B cell (primary cell): ENCODE results near the gene CLDN6. TPM values are rescaled to one million over a fixed set of nuclear protein-coding genes. Genes with fewer than 3 reads are reported as not detected.

Source experiments
- ATAC-seq: fragments of 200-7000 bp; cut with Tn5 transposase; one replicate; pipeline ENCODE4 v1.10.0; 2021; ENCODE audit warnings: low read depth, mild to moderate bottlenecking, moderate number of reproducible peaks, moderate library complexity
- CTCF ChIA-PET: fragments of 350-600 bp; sonication (Branson Sonifier 250); formaldehyde crosslinking; loops from one replicate; lab custom pipeline; 2021; ENCODE audit warnings: antibody characterized with exemption, inconsistent platforms; lab: Charles Lee
- POLR2A ChIA-PET: fragments of 350-600 bp; sonication (Branson Sonifier 250); formaldehyde crosslinking; loops from one replicate; lab custom pipeline; 2021; ENCODE audit warnings: antibody characterized with exemption; lab: Charles Lee
- DNase-seq: peaks from one replicate; pipeline ENCODE4 v3.0.0; 2013
- H2AFZ ChIP-seq: 2 replicates; pipeline ENCODE4 v1.6.1; 2012; ENCODE audit warnings: mild to moderate bottlenecking, low read depth, low read length; ENCODE audit not compliant: insufficient read depth, poor library complexity, severe bottlenecking
- H3K27ac ChIP-seq, 2 donors: 1 replicate in 1 of 2; 2 replicates in 1 of 2; pipeline ENCODE4 v1.5.1; 2012 to 2013; ENCODE audit warnings: low read length in 2 of 2, mild to moderate bottlenecking in 2 of 2, moderate library complexity in 1 of 2
- H3K27me3 ChIP-seq, 4 experiments: fragments of 200-600 bp in 1 of 4; sonication (generic) in 1 of 4; replicated peaks in 1 of 4; 1 replicate in 2 of 4; 2 replicates in 2 of 4; pipeline versions ENCODE4 v1.6.1 to v1.7.0; 2013 to 2016; ENCODE audit warnings: low read length in 3 of 4, mild to moderate bottlenecking in 2 of 4, mixed read lengths in 1 of 4, moderate library complexity in 1 of 4; ENCODE audit not compliant: insufficient read depth in 4 of 4, control insufficient read depth in 3 of 4; ENCODE audit errors: control extremely low read depth in 1 of 4
- H3K36me3 ChIP-seq, 2 experiments: replicated peaks in 1 of 2; 1 replicate in 1 of 2; 2 replicates in 1 of 2; pipeline versions ENCODE4 v1.6.1 to v1.7.1; 2013; ENCODE audit warnings: low read length in 1 of 2; ENCODE audit not compliant: insufficient read depth in 2 of 2, control insufficient read depth in 1 of 2; ENCODE audit errors: control extremely low read depth in 1 of 2, extremely low read depth in 1 of 2
- H3K4me1 ChIP-seq, 2 donors: fragments of 200-600 bp in 1 of 2; sonication (generic) in 1 of 2; 1 replicate in 1 of 2; 2 replicates in 1 of 2; pipeline versions ENCODE4 v1.5.1 to v1.6.1; 2013 to 2017; ENCODE audit warnings: low read length in 2 of 2; ENCODE audit not compliant: control insufficient read depth in 2 of 2, insufficient read depth in 2 of 2
- H3K4me2 ChIP-seq: replicated peaks from 2 replicates; pipeline ENCODE3; 2012; ENCODE audit warnings: mild to moderate bottlenecking, low read depth, low read length; ENCODE audit not compliant: poor library complexity, severe bottlenecking
- H3K4me3 ChIP-seq, 5 experiments: fragments of 200-600 bp in 1 of 5; sonication (generic) in 1 of 5; 1 replicate in 3 of 5; 2 replicates in 2 of 5; pipeline versions ENCODE4 v1.5.1 to v1.7.0; 2011 to 2016; ENCODE audit warnings: low read length in 4 of 5, mild to moderate bottlenecking in 4 of 5, low read depth in 2 of 5, control low read depth in 1 of 5, moderate library complexity in 1 of 5; ENCODE audit not compliant: insufficient read depth in 1 of 5; ENCODE audit errors: control extremely low read depth in 1 of 5, extremely low read depth in 1 of 5
- H3K79me2 ChIP-seq: fragments of 200-600 bp; sonication (generic); one replicate; pipeline ENCODE4 v1.6.0; 2016; ENCODE audit warnings: low read length; ENCODE audit not compliant: control insufficient read depth, insufficient read depth
- H3K9ac ChIP-seq: fragments of 200-600 bp; sonication (generic); 2 replicates; pipeline ENCODE4 v1.6.1; 2017; ENCODE audit warnings: mild to moderate bottlenecking, low read length, moderate library complexity
- H3K9me3 ChIP-seq, 3 donors: one replicate each; pipeline versions ENCODE4 v1.6.1 to v1.7.1; 2013; ENCODE audit warnings: low read length in 2 of 3; ENCODE audit not compliant: control insufficient read depth in 2 of 3, insufficient read depth in 1 of 3; ENCODE audit errors: control extremely low read depth in 1 of 3
- H4K20me1 ChIP-seq: 2 replicates; pipeline ENCODE4 v1.6.0; 2012; ENCODE audit warnings: mild to moderate bottlenecking, low read length; ENCODE audit not compliant: insufficient read depth, control insufficient read depth, poor library complexity, severe bottlenecking
- H3K27ac Mint-ChIP-seq: one replicate; pipeline ENCODE4 v1.8.0; 2021; ENCODE audit warnings: mixed read lengths
- H3K27me3 Mint-ChIP-seq: one replicate; pipeline ENCODE4 v1.8.0; 2021; ENCODE audit warnings: mixed read lengths
- H3K4me1 Mint-ChIP-seq: one replicate; pipeline ENCODE4 v1.8.0; 2021; ENCODE audit warnings: mixed read lengths
- H3K4me3 Mint-ChIP-seq: one replicate; pipeline ENCODE4 v1.8.0; 2021; ENCODE audit warnings: mixed read lengths
- H3K9me3 Mint-ChIP-seq: one replicate; pipeline ENCODE4 v1.8.0; 2022; ENCODE audit warnings: mixed read lengths; ENCODE audit not compliant: insufficient read depth
- CTCF ChIP-seq: fragments of 200-600 bp; IDR thresholded peaks from one replicate; pipeline ENCODE4 v1.8.0; 2022; ENCODE audit warnings: antibody characterized with exemption, mild to moderate bottlenecking
- EZH2 ChIP-seq: IDR thresholded peaks from 2 replicates; pipeline ENCODE4 v1.6.1; 2012; ENCODE audit warnings: borderline replicate concordance, low read depth, mild to moderate bottlenecking, moderate library complexity, low read length; ENCODE audit not compliant: insufficient read depth, poor library complexity, severe bottlenecking
- WGBS: methylation state at CpG from one replicate; pipeline ENCODE4 v1.1.5; 2013; ENCODE audit warnings: missing lambda C conversion rate; ENCODE audit not compliant: insufficient coverage; 5-methylcytosine and 5-hydroxymethylcytosine counted together
- intact Hi-C: fragments of 100-400 bp; cut with micrococcal nuclease; formaldehyde crosslinking; loops from one replicate; pipeline ENCODE4 v1.10.0; 2022
- polyA plus RNA-seq: library from polyadenylated mRNA; depleted of rRNA; stranded (reverse); fragments of >200 nt; gene quantifications from 2 replicates; pipeline ENCODE4 v1.2.3, GENCODE V29; 2012
- total RNA-seq, 2 donors: library from RNA; stranded (reverse); fragments of 120-200 nt in 1 of 2; gene quantifications; 1 replicate in 1 of 2; 2 replicates in 1 of 2; pipeline versions ENCODE4 v1.2.3 to v1.2.4, GENCODE V29; 2013 to 2022

The CLDN6 gene
- total and polyA plus RNA-seq, 2 donors (not counting 1 experiment from before 2014, with no cell fraction given) = not detected

- peaks cover 24% of the 10 kb centered on the region for H4K20me1 ChIP-seq
- intact Hi-C loops = loop anchor here (1.0 to 5.0 kb wide), 3 partner anchors 11 to 58 kb away; partner anchors contain the start of genes FLYWCH1, HCFC1R1, PKMYT1 and THOC6
- POLR2A ChIA-PET = no interaction called here
- Mint-ChIP-seq H3K4me3 (peak within 1 kb of the TSS; percentile 87), H3K4me1 (peaks cover 24% of the 10 kb centered on the region), H3K9me3 (no peaks in the 10 kb centered on the region), H3K27ac (peak within 1 kb of the TSS; percentile 73), H3K27me3 (peaks cover 16% of the 10 kb centered on the region)
- ATAC-seq (peak; percentile 81), DNase-seq (peak; percentile 92)
- CTCF ChIA-PET = interaction anchor here (1.7 kb wide), 1 partner anchor 42 kb away, joined by 3 read pairs; no protein-coding TSS in a partner anchor
- H2AFZ ChIP-seq = peak within 1 kb of the TSS; percentile 67
- TF ChIP-seq EZH2 = no peak
- no peak for TF ChIP-seq CTCF
- peak within 1 kb of the TSS; percentile 99 for H3K4me2 ChIP-seq
- peak within 1 kb of the TSS; percentile 73 for H3K9ac ChIP-seq
- H3K4me3 ChIP-seq = peak within 1 kb of the TSS; percentile 31 to 64 (median 58)
- H3K4me1 ChIP-seq = peaks cover 53 to 56% of the 10 kb centered on the region in 2 donors
- H3K36me3 ChIP-seq = no peaks in the 10 kb centered on the region
- peaks cover 0 to 25% (median 0%) of the 10 kb centered on the region in 3 donors for H3K9me3 ChIP-seq
- no peak within 1 kb of the TSS for H3K27ac ChIP-seq
- WGBS = 2% methylated on average over 98 of the region's 98 CpGs
- H3K27me3 ChIP-seq = peaks cover 0 to 51% (median 14%) of the 10 kb centered on the region in 4 experiments
- H3K79me2 ChIP-seq = no peaks in the 10 kb centered on the region
Measured at GRCh38 chr16:2968738-2969544, 49.0 kb downstream of the CLDN6 start, which contains the start of gene PAQR4. Gene PAQR4 (plus strand): TSS chr16:2969348. CDS start chr16:2969675, 327 bp downstream.
